Mesenchymal stem cell (in vitro differentiated cells and primary cell): ENCODE measurements around the gene OR4C45.
"Not testable (repeated sequence)": the region's sequence is repeated elsewhere in the genome, so short reads cannot be mapped to it uniquely, and the experiment has no call there.

Source experiments
- DNase-seq: peaks from one replicate; pipeline ENCODE4 v3.0.0-alpha.2; 2013
- H2AFZ ChIP-seq: one replicate; pipeline ENCODE4 v1.6.1; 2013; ENCODE audit warnings: low read depth, mild to moderate bottlenecking, control low read depth, inconsistent platforms, low read length, moderate library complexity
- H2AK5ac ChIP-seq: 2 replicates; pipeline ENCODE4 v1.6.1; 2013; ENCODE audit warnings: low read length, moderate library complexity, mild to moderate bottlenecking, inconsistent platforms; ENCODE audit not compliant: severe bottlenecking
- H2BK120ac ChIP-seq: one replicate; pipeline ENCODE4 v1.6.1; 2013; ENCODE audit warnings: low read depth, mild to moderate bottlenecking, inconsistent platforms, low read length, moderate library complexity
- H2BK12ac ChIP-seq, 2 experiments: one replicate each; pipeline ENCODE4 v1.6.1; 2013; ENCODE audit warnings: inconsistent platforms in 2 of 2, low read length in 2 of 2, mild to moderate bottlenecking in 2 of 2, moderate library complexity in 2 of 2, control low read depth in 1 of 2
- H2BK15ac ChIP-seq: one replicate; pipeline ENCODE4 v1.6.1; 2013; ENCODE audit warnings: mild to moderate bottlenecking, low read depth, inconsistent platforms; ENCODE audit not compliant: poor library complexity, severe bottlenecking
- H2BK5ac ChIP-seq: 2 replicates; pipeline ENCODE4 v1.6.1; 2013; ENCODE audit warnings: low read depth, mild to moderate bottlenecking, low read length, control low read depth, inconsistent platforms; ENCODE audit not compliant: poor library complexity, severe bottlenecking
- H3K14ac ChIP-seq, 2 experiments: one replicate each; pipeline ENCODE4 v1.6.1; 2013; ENCODE audit warnings: inconsistent platforms in 2 of 2, low read length in 2 of 2, control low read depth in 1 of 2, mild to moderate bottlenecking in 1 of 2, moderate library complexity in 1 of 2
- H3K18ac ChIP-seq, 2 experiments: one replicate each; pipeline ENCODE4 v1.6.1; 2013; ENCODE audit warnings: inconsistent platforms in 2 of 2, low read length in 2 of 2, control low read depth in 1 of 2, low read depth in 1 of 2, mild to moderate bottlenecking in 1 of 2
- H3K23ac ChIP-seq, 2 experiments: one replicate each; pipeline ENCODE4 v1.6.1; 2013; ENCODE audit warnings: inconsistent platforms in 2 of 2, low read length in 2 of 2, mild to moderate bottlenecking in 2 of 2, moderate library complexity in 2 of 2, control low read depth in 1 of 2
- H3K27ac ChIP-seq: 2 replicates; pipeline ENCODE4 v1.5.1; 2013; ENCODE audit warnings: mild to moderate bottlenecking, moderate library complexity, low read length, control low read depth, inconsistent platforms; ENCODE audit not compliant: poor library complexity, severe bottlenecking
- H3K27me3 ChIP-seq, 2 experiments: 2 replicates each; pipeline versions ENCODE4 v1.6.1 to v1.7.0; 2013; ENCODE audit warnings: low read length in 2 of 2, mild to moderate bottlenecking in 2 of 2, moderate library complexity in 2 of 2, control low read depth in 1 of 2, inconsistent platforms in 1 of 2; ENCODE audit not compliant: control insufficient read depth in 1 of 2, insufficient read depth in 1 of 2
- H3K36me3 ChIP-seq, 2 experiments: 2 replicates each; pipeline versions ENCODE4 v1.6.1 to v1.7.0; 2013; ENCODE audit warnings: low read length in 2 of 2, control low read depth in 1 of 2, inconsistent platforms in 1 of 2, low read depth in 1 of 2, mild to moderate bottlenecking in 1 of 2; ENCODE audit not compliant: insufficient read depth in 2 of 2, control insufficient read depth in 1 of 2
- H3K4ac ChIP-seq, 2 experiments: one replicate each; pipeline ENCODE4 v1.6.1; 2013; ENCODE audit warnings: inconsistent platforms in 2 of 2, low read length in 2 of 2, mild to moderate bottlenecking in 2 of 2, moderate library complexity in 2 of 2, control low read depth in 1 of 2, low read depth in 1 of 2
- H3K4me1 ChIP-seq: 2 replicates; pipeline ENCODE4 v1.6.1; 2013; ENCODE audit warnings: low read depth, low read length, control low read depth; ENCODE audit not compliant: control insufficient read depth, insufficient read depth
- H3K4me2 ChIP-seq: 2 replicates; pipeline ENCODE4 v1.6.1; 2013; ENCODE audit warnings: low read length, mild to moderate bottlenecking, inconsistent platforms; ENCODE audit not compliant: poor library complexity, severe bottlenecking
- H3K4me3 ChIP-seq, 2 experiments: 2 replicates each; pipeline versions ENCODE4 v1.5.1 to v1.7.0; 2013; ENCODE audit warnings: low read length in 2 of 2, mild to moderate bottlenecking in 2 of 2, control low read depth in 1 of 2, low read depth in 1 of 2; ENCODE audit not compliant: insufficient read depth in 1 of 2
- H3K79me1 ChIP-seq: replicated peaks from 2 replicates; pipeline ENCODE4 v1.6.1; 2013; ENCODE audit warnings: mild to moderate bottlenecking, control low read depth, low read length, inconsistent platforms; ENCODE audit not compliant: poor library complexity, severe bottlenecking
- H3K9ac ChIP-seq: 2 replicates; pipeline ENCODE4 v1.7.0; 2013; ENCODE audit warnings: mild to moderate bottlenecking, low read length, moderate library complexity
- H3K9me3 ChIP-seq: 2 replicates; pipeline ENCODE4 v1.7.0; 2013; ENCODE audit warnings: mild to moderate bottlenecking, low read length; ENCODE audit not compliant: control insufficient read depth
- H4K8ac ChIP-seq: one replicate; pipeline ENCODE4 v1.6.1; 2013; ENCODE audit warnings: inconsistent platforms, mild to moderate bottlenecking, low read length, moderate library complexity
- H4K91ac ChIP-seq: one replicate; pipeline ENCODE4 v1.6.1; 2013; ENCODE audit warnings: mild to moderate bottlenecking, low read length, inconsistent platforms
- WGBS: methylation state at CpG from one replicate; pipeline ENCODE4 v1.1.7; 2013; ENCODE audit warnings: mixed read lengths; 5-methylcytosine and 5-hydroxymethylcytosine counted together

Gene OR4C45

GRCh38 chr11:50037251-50037650, 4.6 kb downstream of the OR4C45 start:
- Histone ChIP-seq H3K14ac (no peak overlapping the region), H2BK15ac (no peak overlapping the region), H3K4me3 (no peak overlapping the region), H3K79me1 (no peaks in the 10 kb centered on the region), H3K9ac (no peak overlapping the region), H3K27me3 (no peaks in the 10 kb centered on the region), H4K91ac (no peak overlapping the region), H3K27ac (no peak overlapping the region), H3K4me1 (no peaks in the 10 kb centered on the region), H3K9me3 (peaks cover 2% of the 10 kb centered on the region), H2AFZ (no peak overlapping the region), H3K23ac (no peak overlapping the region), H3K4me2 (no peak overlapping the region), H2BK5ac (no peak overlapping the region), H4K8ac (no peak overlapping the region), H3K36me3 (no peaks in the 10 kb centered on the region), H2AK5ac (no peak overlapping the region), H3K4ac (no peak overlapping the region), H2BK120ac (no peak overlapping the region), H2BK12ac (no peak overlapping the region), H3K18ac (no peak overlapping the region)
- no peak for DNase-seq
- 31% methylated on average over 1 of the region's 1 CpG for WGBS

- H2BK5ac ChIP-seq = no peak overlapping the region
- no peaks in the 10 kb centered on the region for H3K27me3 ChIP-seq
- H3K4ac ChIP-seq = no peak overlapping the region
- H3K9me3 ChIP-seq = no peaks in the 10 kb centered on the region
- H2BK12ac ChIP-seq = no peak overlapping the region
- DNase-seq = no peak
- H3K4me2 ChIP-seq = no peak overlapping the region
- no peak overlapping the region for H4K91ac ChIP-seq
- no peak overlapping the region for H3K14ac ChIP-seq
- H2BK120ac ChIP-seq = no peak overlapping the region
- no peak overlapping the region for H4K8ac ChIP-seq
- no peaks in the 10 kb centered on the region for H3K4me1 ChIP-seq
- no peak overlapping the region for H3K18ac ChIP-seq
- no peaks in the 10 kb centered on the region for H3K36me3 ChIP-seq
- H3K23ac ChIP-seq = no peak overlapping the region
- WGBS = no CpG with 5 or more reads among the region's 2 CpGs
- H3K27ac ChIP-seq = no peak overlapping the region
- no peak overlapping the region for H2BK15ac ChIP-seq
- no peak overlapping the region for H2AK5ac ChIP-seq
- H3K4me3 ChIP-seq = no peak overlapping the region
- no peaks in the 10 kb centered on the region for H3K79me1 ChIP-seq
- no peak overlapping the region for H2AFZ ChIP-seq
- H3K9ac ChIP-seq = no peak overlapping the region
These were observed 12.0 kb downstream of the OR4C45 start for GRCh38 chr11:50044647-50045046.

- WGBS = 90% methylated on average over 10 of the region's 22 CpGs
These were observed 30.4 kb downstream of the OR4C45 start for GRCh38 chr11:50063056-50063455.

GRCh38 chr11:50070389-50070788, 37.7 kb downstream of the OR4C45 start:
- DNase-seq = no peak
- Histone ChIP-seq H2AFZ (no peak overlapping the region), H3K79me1 (no peaks in the 10 kb centered on the region), H3K14ac (no peak overlapping the region), H3K18ac (no peak overlapping the region), H3K27me3 (no peaks in the 10 kb centered on the region), H3K9ac (no peak overlapping the region), H3K23ac (no peak overlapping the region), H2AK5ac (no peak overlapping the region), H3K4me2 (no peak overlapping the region), H3K27ac (no peak overlapping the region), H3K4me1 (no peaks in the 10 kb centered on the region), H3K36me3 (no peaks in the 10 kb centered on the region), H4K8ac (no peak overlapping the region), H2BK120ac (no peak overlapping the region), H3K4ac (no peak overlapping the region), H2BK5ac (no peak overlapping the region), H2BK15ac (no peak overlapping the region), H3K4me3 (no peak overlapping the region), H2BK12ac (no peak overlapping the region), H4K91ac (no peak overlapping the region), H3K9me3 (no peaks in the 10 kb centered on the region)
- 42% methylated on average over 3 of the region's 3 CpGs for WGBS

More at GRCh38 chr11:50063056-50063455, 30.4 kb downstream of the OR4C45 start:
- not testable (repeated sequence) for H2AK5ac ChIP-seq, DNase-seq, H3K14ac ChIP-seq, H2BK12ac ChIP-seq, H4K8ac ChIP-seq, H3K27me3 ChIP-seq, H3K79me1 ChIP-seq, H3K4ac ChIP-seq, H3K4me2 ChIP-seq, H3K4me1 ChIP-seq, H3K36me3 ChIP-seq, H3K4me3 ChIP-seq, H3K18ac ChIP-seq, H3K9me3 ChIP-seq, H3K27ac ChIP-seq, H4K91ac ChIP-seq, H2AFZ ChIP-seq, H2BK120ac ChIP-seq, H2BK5ac ChIP-seq, H3K23ac ChIP-seq, H2BK15ac ChIP-seq, H3K9ac ChIP-seq
